Mesendoderm (in vitro differentiated cells): ENCODE data around the gene DISC1.
A peak's percentile ranks its signal among the peaks of the same experiment; 100 is the strongest.

Experiments
- DNase-seq: peaks from one replicate; pipeline ENCODE4 v3.0.0; 2013
- H2AK5ac ChIP-seq: 2 replicates; pipeline ENCODE4 v1.6.1; 2013; ENCODE audit warnings: low read length, inconsistent platforms
- H2BK120ac ChIP-seq: 2 replicates; pipeline ENCODE4 v1.6.1; 2013; ENCODE audit warnings: low read depth, mild to moderate bottlenecking, low read length, moderate library complexity, mixed read lengths
- H2BK15ac ChIP-seq: replicated peaks from 2 replicates; pipeline ENCODE4 v1.6.1; 2013; ENCODE audit warnings: low read depth, mild to moderate bottlenecking, moderate library complexity
- H2BK5ac ChIP-seq: 2 replicates; pipeline ENCODE4 v1.6.1; 2013; ENCODE audit warnings: low read length, inconsistent platforms
- H3K18ac ChIP-seq: 2 replicates; pipeline ENCODE4 v1.6.1; 2013; ENCODE audit warnings: mild to moderate bottlenecking, low read length, mixed read lengths
- H3K23ac ChIP-seq: one replicate; pipeline ENCODE4 v1.6.1; 2013; ENCODE audit warnings: low read length
- H3K27ac ChIP-seq: 2 replicates; pipeline ENCODE4 v1.5.1; 2013; ENCODE audit warnings: low read depth, mild to moderate bottlenecking, inconsistent platforms, low read length, moderate library complexity
- H3K27me3 ChIP-seq: 2 replicates; pipeline ENCODE4 v1.6.1; 2013; ENCODE audit warnings: low read length, control low read depth, mild to moderate bottlenecking, inconsistent platforms; ENCODE audit not compliant: insufficient read depth, poor library complexity
- H3K36me3 ChIP-seq: 2 replicates; pipeline ENCODE4 v1.6.1; 2013; ENCODE audit warnings: low read length, inconsistent platforms; ENCODE audit not compliant: control insufficient read depth, insufficient read depth
- H3K4ac ChIP-seq: one replicate; pipeline ENCODE4 v1.6.1; 2013; ENCODE audit warnings: low read depth, mild to moderate bottlenecking, low read length, moderate library complexity
- H3K4me1 ChIP-seq: 2 replicates; pipeline ENCODE4 v1.6.1; 2013; ENCODE audit warnings: low read depth, low read length, inconsistent platforms; ENCODE audit not compliant: control insufficient read depth
- H3K4me2 ChIP-seq: 2 replicates; pipeline ENCODE4 v1.6.1; 2013; ENCODE audit warnings: low read length
- H3K4me3 ChIP-seq: 2 replicates; pipeline ENCODE4 v1.5.1; 2013; ENCODE audit warnings: mild to moderate bottlenecking, low read length
- H3K56ac ChIP-seq: one replicate; pipeline ENCODE4 v1.6.1; 2013; ENCODE audit warnings: low read length
- H3K79me1 ChIP-seq: 2 replicates; pipeline ENCODE4 v1.6.1; 2013; ENCODE audit warnings: low read length, inconsistent platforms
- H3K79me2 ChIP-seq: 2 replicates; pipeline ENCODE4 v1.6.1; 2013; ENCODE audit warnings: mild to moderate bottlenecking, low read length; ENCODE audit not compliant: control insufficient read depth, insufficient read depth
- H3K9ac ChIP-seq: 2 replicates; pipeline ENCODE4 v1.6.1; 2013; ENCODE audit warnings: low read length, inconsistent platforms
- H4K5ac ChIP-seq: one replicate; pipeline ENCODE4 v1.6.1; 2013; ENCODE audit warnings: low read length
- H4K8ac ChIP-seq: one replicate; pipeline ENCODE4 v1.6.1; 2013; ENCODE audit warnings: low read depth, mild to moderate bottlenecking, control low read depth, low read length, moderate library complexity
- WGBS: extraction: QIAGEN DNeasy Blood & Tissue Kit; methylation state at CpG from one replicate; pipeline ENCODE4 v1.1.7; 2013; ENCODE audit warnings: low lambda C conversion rate, missing lambda C conversion rate; ENCODE audit not compliant: insufficient coverage; ENCODE audit errors: extremely low coverage; 5-methylcytosine and 5-hydroxymethylcytosine counted together

The DISC1 gene

GRCh38 chr1:231601824-231602672 is 24.5 kb upstream of the DISC1 start:
- Histone ChIP-seq H2AK5ac (no peak overlapping the region), H3K4me3 (no peak overlapping the region), H3K79me1 (no peaks in the 10 kb centered on the region), H2BK15ac (no peak overlapping the region), H3K4me2 (no peak overlapping the region), H3K23ac (no peak overlapping the region), H3K4me1 (peaks cover 3% of the 10 kb centered on the region), H2BK5ac (no peak overlapping the region), H3K18ac (no peak overlapping the region), H3K79me2 (no peaks in the 10 kb centered on the region), H3K4ac (no peak overlapping the region), H3K36me3 (no peaks in the 10 kb centered on the region), H3K9ac (no peak overlapping the region), H3K56ac (no peak overlapping the region), H4K5ac (no peak overlapping the region), H3K27ac (no peak overlapping the region), H4K8ac (no peak overlapping the region), H3K27me3 (no peaks in the 10 kb centered on the region), H2BK120ac (no peak overlapping the region)
- WGBS = no CpG with 5 or more reads among the region's 5 CpGs
- DNase-seq = no peak

- H3K27ac ChIP-seq = no peak overlapping the region
- no peak overlapping the region for H2AK5ac ChIP-seq
- no peak overlapping the region for H2BK15ac ChIP-seq
- H3K36me3 ChIP-seq = no peaks in the 10 kb centered on the region
- H3K4me3 ChIP-seq = no peak overlapping the region
- H2BK120ac ChIP-seq = no peak overlapping the region
- H4K5ac ChIP-seq = no peak overlapping the region
- WGBS = no CpG with 5 or more reads among the region's 4 CpGs
- no peak overlapping the region for H3K18ac ChIP-seq
- DNase-seq = no peak
- no peaks in the 10 kb centered on the region for H3K27me3 ChIP-seq
- H3K9ac ChIP-seq = no peak overlapping the region
- no peak overlapping the region for H3K23ac ChIP-seq
- H3K4me2 ChIP-seq = no peak overlapping the region
- no peak overlapping the region for H4K8ac ChIP-seq
- H3K79me1 ChIP-seq = no peaks in the 10 kb centered on the region
- H3K79me2 ChIP-seq = no peaks in the 10 kb centered on the region
- H3K56ac ChIP-seq = no peak overlapping the region
- peaks cover 3% of the 10 kb centered on the region for H3K4me1 ChIP-seq
- H2BK5ac ChIP-seq = no peak overlapping the region
- no peak overlapping the region for H3K4ac ChIP-seq
These were observed 24.0 kb upstream of the DISC1 start for GRCh38 chr1:231602673-231602984.

GRCh38 chr1:231603598-231604275 is 22.9 kb upstream of the DISC1 start:
- H3K79me2 ChIP-seq = no peaks in the 10 kb centered on the region
- peak; percentile 77 for DNase-seq
- H4K5ac ChIP-seq = no peak overlapping the region
- no peak overlapping the region for H3K4ac ChIP-seq
- H3K56ac ChIP-seq = peak overlapping the region; percentile 58
- peaks cover 3% of the 10 kb centered on the region for H3K4me1 ChIP-seq
- H2BK120ac ChIP-seq = no peak overlapping the region
- H3K18ac ChIP-seq = no peak overlapping the region
- no peak overlapping the region for H2BK5ac ChIP-seq
- no peak overlapping the region for H2BK15ac ChIP-seq
- no peaks in the 10 kb centered on the region for H3K79me1 ChIP-seq
- H3K9ac ChIP-seq = peak overlapping the region; percentile 33
- no CpG with 5 or more reads among the region's 8 CpGs for WGBS
- H3K36me3 ChIP-seq = no peaks in the 10 kb centered on the region
- no peak overlapping the region for H3K4me3 ChIP-seq
- no peak overlapping the region for H3K23ac ChIP-seq
- no peak overlapping the region for H2AK5ac ChIP-seq
- peak overlapping the region; percentile 64 for H3K4me2 ChIP-seq
- H3K27me3 ChIP-seq = no peaks in the 10 kb centered on the region
- no peak overlapping the region for H4K8ac ChIP-seq
- H3K27ac ChIP-seq = no peak overlapping the region

- Histone ChIP-seq H3K27me3 (no peaks in the 10 kb centered on the region), H4K5ac (no peak overlapping the region)
- DNase-seq = no peak
These were observed 22.3 kb upstream of the DISC1 start for GRCh38 chr1:231604276-231604621.

GRCh38 chr1:231605149-231606100 is 21.2 kb upstream of the DISC1 start:
- Histone ChIP-seq H3K79me1 (no peaks in the 10 kb centered on the region), H3K36me3 (no peaks in the 10 kb centered on the region), H3K27ac (no peak overlapping the region), H4K8ac (no peak overlapping the region), H3K9ac (no peak overlapping the region), H3K56ac (no peak overlapping the region), H3K23ac (no peak overlapping the region), H3K4me1 (peaks cover 3% of the 10 kb centered on the region), H3K4ac (no peak overlapping the region), H3K4me3 (no peak overlapping the region), H2BK5ac (no peak overlapping the region), H2BK15ac (no peak overlapping the region), H4K5ac (no peak overlapping the region), H2AK5ac (no peak overlapping the region), H3K27me3 (no peaks in the 10 kb centered on the region), H3K4me2 (no peak overlapping the region), H3K18ac (no peak overlapping the region), H3K79me2 (no peaks in the 10 kb centered on the region), H2BK120ac (no peak overlapping the region)
- no CpG with 5 or more reads among the region's 8 CpGs for WGBS
- no peak for DNase-seq

More at GRCh38 chr1:231604276-231604621, 22.3 kb upstream of the DISC1 start:
- H3K4me2 ChIP-seq = no peak overlapping the region
- no CpG with 5 or more reads among the region's 2 CpGs for WGBS
- no peak overlapping the region for H2AK5ac ChIP-seq
- no peaks in the 10 kb centered on the region for H3K36me3 ChIP-seq
- H2BK120ac ChIP-seq = no peak overlapping the region
- no peak overlapping the region for H3K4ac ChIP-seq
- H3K79me2 ChIP-seq = no peaks in the 10 kb centered on the region
- H3K4me3 ChIP-seq = no peak overlapping the region
- no peak overlapping the region for H3K27ac ChIP-seq
- H3K9ac ChIP-seq = no peak overlapping the region
- H3K23ac ChIP-seq = no peak overlapping the region
- H3K18ac ChIP-seq = no peak overlapping the region
- H4K8ac ChIP-seq = no peak overlapping the region
- H3K56ac ChIP-seq = no peak overlapping the region
- no peaks in the 10 kb centered on the region for H3K79me1 ChIP-seq
- no peak overlapping the region for H2BK15ac ChIP-seq
- H2BK5ac ChIP-seq = no peak overlapping the region
- H3K4me1 ChIP-seq = peaks cover 3% of the 10 kb centered on the region
